GM18858 (cell line): ENCODE measurements around the gene CST6.
"Not testable (repeated sequence)": the region's sequence is repeated elsewhere in the genome, so short reads cannot be mapped to it uniquely, and the experiment has no call there.

ENCODE experiments used
- ATAC-seq: cut with Tn5 transposase; IDR thresholded peaks from one replicate; pipeline ENCODE4 v1.9.1; 2021; ENCODE audit not compliant: unreplicated experiment

The CST6 gene

DNA sequence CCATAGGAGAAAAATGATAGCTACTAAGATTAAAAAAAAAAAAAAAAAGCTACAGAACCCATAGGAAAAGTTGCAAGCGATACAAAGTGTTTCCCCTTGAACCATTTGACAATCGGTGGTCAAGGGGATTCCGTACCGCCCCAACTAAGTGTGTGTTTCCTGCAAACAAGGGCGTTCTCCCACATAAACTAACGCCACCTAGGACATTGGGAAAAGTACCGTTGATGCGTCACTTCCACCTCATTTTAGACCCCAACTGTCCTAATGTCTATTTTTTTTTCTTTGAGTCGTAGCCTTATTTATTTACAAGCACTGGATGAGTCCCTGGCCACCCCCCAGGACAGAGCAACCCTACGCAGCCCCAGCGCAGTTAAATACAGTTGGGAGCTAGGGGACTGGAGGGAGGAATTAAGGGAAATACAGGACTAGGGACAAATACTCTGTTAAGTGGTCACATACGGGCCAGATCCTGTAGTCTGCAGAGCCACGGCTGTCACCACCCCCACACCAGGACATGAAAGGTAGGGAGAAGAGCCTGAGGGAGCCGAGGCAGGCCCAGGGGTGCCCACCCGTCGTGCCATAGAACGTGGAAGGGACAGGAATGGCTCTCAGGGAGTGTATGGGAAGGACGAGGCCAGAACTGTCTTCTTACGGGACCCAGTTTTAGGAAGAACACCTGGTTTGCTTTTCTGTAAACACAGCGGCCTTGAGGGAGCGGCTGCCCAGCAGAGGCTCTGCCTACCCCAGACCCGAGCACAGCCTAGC lies 28.8 kb upstream of the CST6 start:
- no peak for ATAC-seq

DNA sequence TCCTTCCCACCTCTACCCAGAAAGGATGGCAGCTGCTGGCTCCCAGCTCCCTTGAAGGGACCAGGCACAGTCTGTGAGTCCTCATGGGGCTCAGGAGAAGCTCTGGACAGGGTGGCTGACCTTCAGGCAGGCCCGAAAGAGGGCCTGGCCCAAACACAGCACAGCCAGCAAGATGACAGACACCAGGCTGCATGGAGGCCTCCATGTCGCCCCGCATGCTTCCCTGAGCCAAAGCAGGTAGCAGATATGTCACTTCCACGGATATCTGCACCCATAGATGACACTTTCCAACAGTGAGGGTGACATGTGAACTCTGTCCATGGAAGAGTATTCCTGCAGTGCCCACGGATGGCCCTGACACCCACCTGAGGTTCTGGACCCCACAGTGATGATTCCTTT lies 28.2 kb upstream of the CST6 start:
- ATAC-seq, result no peak

DNA sequence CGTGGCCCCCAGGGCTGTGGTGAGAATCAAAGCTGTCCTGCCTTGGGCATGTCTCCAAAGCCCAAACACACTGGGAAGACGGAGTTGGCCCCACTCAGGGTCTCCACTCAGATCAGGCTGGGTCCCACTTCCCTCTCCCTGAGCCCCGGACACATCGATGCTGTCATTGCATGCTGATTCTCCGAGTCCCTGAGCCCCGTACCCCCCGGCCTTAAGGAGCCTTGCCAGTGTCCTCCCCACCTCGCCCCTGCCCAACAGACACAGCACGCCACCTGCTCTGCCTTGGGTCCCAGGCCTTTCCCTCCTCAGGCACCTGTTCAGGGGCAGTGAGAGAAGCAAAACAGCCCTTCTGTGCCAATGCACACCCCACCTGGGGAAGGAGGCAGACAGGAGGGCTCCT lies 24.5 kb upstream of the CST6 start:
- no peak for ATAC-seq

DNA sequence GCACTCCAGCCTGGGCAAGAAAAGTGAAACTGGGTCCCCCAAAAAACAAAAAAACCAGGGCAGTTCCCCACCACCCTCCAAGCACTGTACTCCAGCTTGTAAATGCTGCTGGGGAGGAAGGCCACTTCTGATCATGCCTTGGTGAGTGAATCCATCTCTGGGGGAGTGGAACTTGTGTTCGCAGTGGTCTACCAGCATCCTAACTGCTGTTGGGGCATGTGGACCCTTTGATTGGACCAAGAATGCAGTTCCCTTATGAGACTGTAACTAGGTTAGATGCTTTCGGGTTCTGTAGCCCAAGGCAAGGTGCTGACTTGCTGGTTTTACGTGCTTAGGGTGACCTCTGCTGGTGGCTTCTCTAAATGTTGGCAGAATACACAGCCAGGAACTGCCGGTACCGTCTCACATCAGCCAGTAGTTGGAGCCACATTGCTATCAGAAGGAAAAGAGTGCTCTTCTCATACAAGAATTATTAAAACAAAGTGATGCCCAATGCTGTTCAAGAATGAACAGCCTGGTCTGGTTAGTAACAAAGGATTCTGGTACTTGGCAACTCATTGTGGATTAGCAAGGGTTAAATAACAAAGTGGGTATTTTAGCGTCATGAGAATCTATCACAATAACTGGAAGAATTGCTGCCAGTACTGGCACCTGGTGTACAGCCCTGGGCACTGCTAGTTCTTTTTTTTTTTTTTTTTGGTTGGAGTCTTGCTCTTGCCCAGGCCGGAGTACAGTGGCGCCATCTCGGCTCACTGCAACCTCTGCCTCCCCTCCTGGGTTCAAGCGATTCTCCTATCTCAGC lies 22.8 kb upstream of the CST6 start:
- ATAC-seq, result peak; percentile 76

DNA sequence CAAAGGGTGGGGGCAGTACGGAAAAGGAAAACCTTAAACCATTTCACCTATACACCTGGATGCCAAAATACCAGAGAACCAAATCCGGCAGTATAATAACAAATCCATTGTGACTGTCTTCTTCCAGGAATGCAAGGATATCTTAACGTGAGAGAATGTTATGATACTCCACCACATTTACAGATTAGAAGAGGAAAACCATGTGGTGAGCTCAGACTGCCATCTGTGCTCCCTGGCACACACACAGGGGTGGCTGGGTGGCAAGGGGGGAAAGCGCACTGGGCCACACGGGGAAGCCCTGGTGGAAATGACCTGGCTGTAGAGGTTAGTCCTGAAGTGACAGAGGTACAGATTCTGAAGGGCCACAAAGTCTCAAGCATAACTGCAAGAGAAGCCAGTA lies 19.8 kb upstream of the CST6 start:
- no peak for ATAC-seq

DNA sequence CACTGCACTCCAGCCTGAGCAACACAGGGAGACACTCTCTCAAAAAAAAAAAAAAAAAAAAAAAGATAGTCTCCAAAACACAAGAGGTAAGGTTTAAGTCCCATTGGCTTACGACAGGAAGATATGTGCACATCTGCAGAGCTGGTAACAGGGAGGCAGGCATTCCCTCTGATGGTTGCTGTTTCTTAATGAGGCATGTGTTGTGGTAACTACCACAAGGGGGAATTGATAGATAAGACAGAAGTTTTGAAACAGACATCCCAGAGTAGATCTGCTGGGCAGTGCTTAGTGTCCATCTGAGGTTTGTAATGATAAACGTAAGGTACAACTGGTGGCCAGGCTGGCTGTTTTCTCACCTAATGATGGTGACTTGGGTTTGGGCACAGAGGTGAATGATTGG lies 14.5 kb upstream of the CST6 start:
- no peak for ATAC-seq

DNA sequence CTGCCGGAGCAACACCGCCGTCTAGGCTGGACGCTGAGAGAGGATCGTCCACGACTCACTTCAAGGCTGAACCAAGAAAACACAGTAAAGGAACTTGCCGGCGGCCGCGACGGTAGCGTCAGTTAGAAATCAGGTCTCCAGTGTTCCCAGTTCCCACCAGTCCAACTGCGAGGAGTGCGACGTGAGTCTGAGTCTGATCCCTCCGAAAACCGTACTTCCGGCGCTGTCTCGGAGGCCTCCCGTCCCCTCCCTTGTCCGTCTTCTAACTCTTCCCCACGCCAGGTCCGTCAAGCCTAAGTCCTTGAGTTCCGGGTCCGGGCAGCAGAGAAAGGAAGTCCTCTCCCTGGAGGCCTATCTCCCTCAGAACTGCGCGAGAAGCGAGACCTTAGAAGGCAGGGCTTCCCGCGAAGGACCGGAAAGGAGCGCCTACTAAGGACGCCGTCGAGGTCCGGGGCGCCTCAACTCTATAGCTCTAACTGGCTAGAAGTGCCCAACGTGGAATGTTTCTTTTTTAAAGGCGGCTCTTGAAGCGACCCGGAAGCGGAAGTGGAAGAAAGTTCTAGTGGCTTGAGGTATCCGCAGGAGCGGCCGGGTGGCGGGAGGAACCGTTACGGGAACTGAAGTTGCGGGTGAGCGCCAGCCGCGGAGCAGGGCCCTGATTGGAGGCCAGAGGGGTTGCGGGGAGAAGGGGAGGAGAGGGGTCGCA lies 9.7 kb upstream of the CST6 start, which contains the start of the genes BANF1 and EIF1AD:
TSS of gene BANF1 (plus strand) at position 562 of the 706 bp plus-strand sequence. CDS start 748 bp downstream, outside the sequence.
TSS of gene EIF1AD (minus strand) at position 216 of the 706 bp plus-strand sequence. CDS start 1,768 bp downstream, outside the sequence.
- peak; percentile 70 for ATAC-seq

DNA sequence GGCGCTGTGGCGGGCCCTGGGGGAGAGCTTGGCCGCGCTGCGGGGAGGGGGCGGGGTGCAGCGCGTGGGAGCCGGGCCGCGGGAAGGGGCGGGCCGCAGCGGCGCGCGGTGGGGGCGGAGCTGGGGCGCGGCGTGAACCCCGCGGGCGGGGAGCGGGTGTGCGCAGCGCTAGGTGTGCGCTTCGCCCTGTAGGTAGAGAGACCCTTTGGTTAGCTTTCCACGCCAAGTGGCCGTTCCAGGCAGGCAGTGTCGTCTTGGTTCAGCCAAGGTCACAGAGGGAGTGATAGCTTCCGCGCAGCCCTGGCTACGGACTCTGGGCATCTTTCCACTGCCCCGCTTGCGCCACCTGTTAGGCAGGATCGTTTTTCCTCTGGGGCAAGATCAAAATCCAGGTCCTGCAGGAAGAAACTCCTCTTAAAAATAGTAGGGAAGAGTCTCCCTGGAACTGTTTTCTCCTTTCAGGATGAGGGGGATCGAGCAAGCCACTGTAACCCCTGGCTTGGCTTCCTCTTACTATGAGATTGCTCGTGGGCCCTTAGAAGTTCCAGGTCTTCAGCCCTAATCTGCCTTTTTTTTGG lies 9.1 kb upstream of the CST6 start:
- ATAC-seq, result peak; percentile 15

DNA sequence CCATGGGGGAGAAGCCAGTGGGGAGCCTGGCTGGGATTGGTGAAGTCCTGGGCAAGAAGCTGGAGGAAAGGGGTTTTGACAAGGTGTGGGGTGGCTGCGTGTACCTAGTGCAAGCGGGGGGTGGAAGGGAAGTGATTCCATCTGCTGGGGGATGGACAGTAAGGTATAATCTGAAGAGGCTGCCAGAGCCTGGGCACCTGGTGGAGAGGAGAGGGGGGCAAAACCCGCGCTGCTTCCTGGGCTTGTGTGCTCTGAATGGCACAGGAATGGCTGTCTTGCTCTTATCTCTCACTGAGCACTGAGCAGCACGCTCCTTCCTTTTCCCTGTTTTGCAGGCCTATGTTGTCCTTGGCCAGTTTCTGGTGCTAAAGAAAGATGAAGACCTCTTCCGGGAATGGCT lies 8.5 kb upstream of the CST6 start:
- ATAC-seq, result no peak

DNA sequence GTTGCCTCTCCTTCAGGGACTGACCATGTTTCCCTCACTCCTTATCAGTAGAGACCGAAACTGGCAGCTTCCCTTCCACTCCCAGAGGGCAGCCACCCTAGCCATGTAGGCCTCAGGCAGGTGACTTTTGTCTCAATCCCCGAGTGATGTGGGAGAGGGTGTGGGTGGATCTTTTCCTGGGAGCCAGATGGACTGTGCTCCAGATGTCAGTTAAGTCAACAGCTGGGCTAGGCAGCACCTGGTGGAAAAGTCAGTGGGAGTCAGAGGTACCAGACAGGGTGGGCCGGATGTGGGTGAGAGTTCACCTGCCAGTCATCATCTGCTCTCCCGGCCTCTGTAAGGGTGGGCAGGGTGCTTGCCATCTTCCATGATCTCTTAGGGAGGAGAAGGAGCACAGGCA lies 7.6 kb upstream of the CST6 start:
- no peak for ATAC-seq

DNA sequence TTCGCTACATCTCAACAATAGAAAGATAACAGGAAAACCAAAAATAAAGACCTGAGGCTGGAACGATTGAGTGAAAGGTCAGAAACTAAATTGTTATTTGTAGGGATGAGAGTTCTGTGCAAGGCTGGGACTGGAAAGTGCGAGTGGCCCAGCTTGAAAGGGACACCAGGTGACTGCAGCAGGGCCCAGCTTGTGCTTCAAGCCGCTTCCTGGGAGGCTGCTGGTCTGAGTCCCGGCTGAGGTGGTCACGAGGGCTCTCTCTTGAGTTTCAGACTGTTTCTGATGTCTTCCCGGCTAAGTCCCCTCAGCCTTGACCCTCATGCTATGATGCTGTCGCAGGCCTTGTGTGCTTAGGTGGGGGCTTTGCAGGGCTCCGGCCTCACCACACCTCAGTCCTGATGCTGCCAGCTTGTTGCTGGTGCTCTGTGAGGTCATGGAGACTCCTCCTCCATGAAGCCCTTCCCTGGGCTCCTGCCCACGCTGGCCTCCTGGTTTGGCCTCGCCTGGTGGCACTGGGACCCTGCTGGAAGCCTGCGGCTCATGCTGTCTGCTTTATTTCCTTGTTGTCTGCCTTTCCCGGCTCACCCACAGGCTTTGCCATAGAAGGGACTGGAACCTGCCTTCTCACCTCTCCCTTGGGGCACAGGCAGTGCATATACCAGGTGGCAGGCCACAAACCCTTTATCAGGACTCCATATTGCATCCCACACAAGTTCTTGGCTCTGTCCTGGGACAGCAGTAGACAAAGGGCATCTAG lies 5.5 kb upstream of the CST6 start:
- no peak for ATAC-seq

DNA sequence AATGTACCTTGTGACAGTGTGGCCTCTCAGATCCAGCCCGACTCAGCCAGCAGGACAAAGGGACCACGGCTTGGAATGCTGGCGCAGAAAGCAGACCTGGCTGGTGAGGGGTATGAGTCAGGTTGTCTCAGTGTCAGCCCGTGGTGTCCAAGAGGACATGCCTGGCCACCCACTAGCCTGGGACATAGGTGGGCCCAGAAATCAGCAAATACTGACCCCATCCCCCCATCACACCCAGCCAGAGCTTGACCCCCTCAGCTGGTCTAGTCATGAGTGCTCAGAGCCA lies 5.0 kb upstream of the CST6 start:
- ATAC-seq, result no peak

DNA sequence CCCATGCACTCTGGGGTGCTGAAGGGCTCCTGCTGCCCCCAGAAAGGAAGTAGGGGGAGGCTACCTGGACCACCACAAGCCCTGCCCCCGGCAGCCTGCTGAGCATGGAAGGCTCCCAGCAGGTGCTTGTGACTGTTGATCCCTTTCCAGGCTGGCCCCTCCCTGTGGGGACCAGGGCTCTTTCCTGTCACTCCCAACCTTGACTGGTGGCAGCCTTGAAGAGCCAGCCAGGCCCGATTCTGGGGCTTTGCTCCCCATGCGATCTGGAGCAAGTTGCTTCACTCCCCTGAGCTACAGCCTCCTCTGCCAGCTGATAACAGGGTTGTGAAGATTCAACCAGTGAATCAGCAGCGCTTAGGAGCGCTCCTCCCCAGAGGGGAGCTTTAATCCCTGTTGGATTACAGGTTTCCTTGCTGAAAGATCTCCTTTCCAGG lies 4.6 kb upstream of the CST6 start:
- no peak for ATAC-seq

DNA sequence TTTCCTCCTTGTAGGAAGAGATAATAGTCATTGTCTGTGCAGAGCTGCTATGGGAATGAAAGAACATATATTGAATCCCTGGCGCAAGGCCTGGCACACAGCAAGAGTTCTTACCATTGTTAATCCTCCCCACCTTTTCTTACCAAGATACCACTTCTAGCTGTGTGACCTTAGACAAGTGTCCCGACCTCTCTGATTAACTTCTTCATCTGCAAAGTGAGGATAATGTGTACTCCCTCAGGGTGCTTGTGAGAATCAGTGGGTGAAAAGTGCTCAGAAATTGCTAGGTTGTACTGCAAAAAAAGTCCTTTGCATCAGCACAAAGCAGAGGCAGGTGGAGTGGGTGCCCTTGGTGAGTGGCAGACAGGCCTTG lies 3.7 kb upstream of the CST6 start:
- no peak for ATAC-seq

DNA sequence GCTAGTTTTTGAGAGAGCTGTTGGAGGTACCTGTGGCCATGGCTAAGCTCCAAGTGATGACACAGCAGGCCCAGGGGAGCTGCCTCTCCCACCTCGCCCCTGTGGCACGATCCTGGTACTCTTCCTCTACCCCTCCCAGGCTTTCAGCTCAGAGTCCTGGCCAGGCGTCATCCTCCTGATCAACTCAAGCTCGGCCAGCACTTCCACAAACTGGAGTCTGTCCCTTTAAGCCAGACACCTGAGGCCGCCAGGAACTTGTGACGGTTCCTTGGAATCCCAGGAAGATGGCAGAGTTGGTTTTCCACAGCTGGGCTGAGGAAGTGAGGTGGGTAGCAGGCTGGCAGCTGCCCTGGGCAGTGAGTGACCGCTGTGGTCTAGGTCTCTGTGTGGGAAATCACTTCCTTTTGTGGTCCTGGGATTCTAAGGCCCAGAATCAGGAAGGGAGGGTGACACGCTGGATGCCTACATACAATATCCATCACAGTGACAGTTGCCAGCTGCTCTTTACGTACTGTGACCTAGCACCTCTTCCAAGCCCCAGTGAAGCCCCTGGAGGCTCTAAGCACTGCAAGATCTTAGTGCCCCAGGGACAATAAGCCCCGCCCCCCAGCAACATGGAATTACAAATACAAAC lies 3.2 kb upstream of the CST6 start:
- ATAC-seq, result no peak

DNA sequence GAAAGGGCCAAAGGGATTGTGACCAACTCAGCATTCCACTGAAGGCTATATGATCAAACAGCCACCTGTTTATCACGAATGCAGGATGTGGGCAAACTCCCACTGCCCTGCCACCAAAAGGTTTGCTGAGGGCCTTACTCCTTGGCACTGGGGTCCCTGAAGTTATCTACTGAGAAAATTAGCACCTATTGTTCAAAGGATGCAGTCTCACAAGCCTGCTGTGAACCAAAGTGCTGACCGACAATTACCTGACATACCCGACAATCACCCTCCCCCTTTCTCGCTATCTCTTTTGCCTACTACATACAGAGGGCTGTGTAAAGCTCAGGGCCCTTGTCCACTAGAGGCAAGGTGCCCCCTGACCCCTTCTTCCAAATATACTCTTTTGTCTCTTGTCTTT lies 1.8 kb upstream of the CST6 start:
- ATAC-seq, result not testable (repeated sequence)

DNA sequence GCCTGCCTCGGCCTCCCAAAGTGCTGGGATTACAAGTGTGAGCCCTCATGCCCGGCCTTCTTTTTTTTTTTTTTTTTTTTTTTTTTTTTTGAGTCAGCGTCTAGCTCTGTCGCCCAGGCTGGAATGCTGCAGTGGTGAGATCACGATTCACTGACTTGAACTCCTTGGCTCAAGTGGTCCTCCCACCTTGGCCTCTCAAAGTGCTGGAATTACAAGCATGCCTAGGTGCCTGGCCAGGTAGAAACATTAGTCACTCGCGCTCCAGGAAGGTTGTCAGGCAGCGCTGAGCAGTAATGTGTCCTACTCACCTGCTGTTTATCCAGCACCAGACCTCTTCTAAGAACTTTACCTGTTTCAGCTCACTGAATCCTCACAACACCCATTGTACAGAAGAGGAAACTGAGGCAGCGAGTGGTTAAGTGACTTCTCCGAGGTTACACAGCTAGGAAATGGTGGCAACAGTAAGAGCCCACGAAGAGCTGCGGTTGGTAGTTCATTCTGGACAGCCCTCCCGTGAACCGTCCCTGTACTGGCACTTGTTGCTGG lies 496 bp upstream of the CST6 start:
- no peak for ATAC-seq

DNA sequence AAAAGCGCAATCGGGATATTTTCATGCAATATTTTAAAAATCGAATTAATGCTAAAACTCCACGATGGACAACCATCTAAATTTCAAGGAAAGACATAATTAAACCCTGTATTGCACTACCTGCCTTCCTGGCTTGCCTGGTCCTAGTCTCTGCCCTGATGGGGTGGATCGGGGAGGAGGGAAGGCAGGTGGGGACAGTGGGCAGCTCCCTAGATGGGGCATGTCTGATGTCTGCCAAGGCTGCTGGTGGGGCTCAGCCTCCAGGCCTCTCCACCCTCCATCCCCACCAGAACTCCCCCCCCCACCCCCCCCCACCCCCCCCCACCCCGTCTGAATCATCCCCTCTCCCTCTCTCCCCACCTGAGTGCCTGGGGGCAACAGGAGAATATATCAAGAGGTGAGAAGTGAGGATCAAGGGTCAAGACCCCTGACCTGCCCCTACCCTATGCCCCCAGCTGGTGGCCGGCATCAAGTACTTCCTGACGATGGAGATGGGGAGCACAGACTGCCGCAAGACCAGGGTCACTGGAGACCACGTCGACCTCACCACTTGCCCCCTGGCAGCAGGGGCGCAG lies 650 bp downstream of the CST6 start:
- ATAC-seq, result no peak

DNA sequence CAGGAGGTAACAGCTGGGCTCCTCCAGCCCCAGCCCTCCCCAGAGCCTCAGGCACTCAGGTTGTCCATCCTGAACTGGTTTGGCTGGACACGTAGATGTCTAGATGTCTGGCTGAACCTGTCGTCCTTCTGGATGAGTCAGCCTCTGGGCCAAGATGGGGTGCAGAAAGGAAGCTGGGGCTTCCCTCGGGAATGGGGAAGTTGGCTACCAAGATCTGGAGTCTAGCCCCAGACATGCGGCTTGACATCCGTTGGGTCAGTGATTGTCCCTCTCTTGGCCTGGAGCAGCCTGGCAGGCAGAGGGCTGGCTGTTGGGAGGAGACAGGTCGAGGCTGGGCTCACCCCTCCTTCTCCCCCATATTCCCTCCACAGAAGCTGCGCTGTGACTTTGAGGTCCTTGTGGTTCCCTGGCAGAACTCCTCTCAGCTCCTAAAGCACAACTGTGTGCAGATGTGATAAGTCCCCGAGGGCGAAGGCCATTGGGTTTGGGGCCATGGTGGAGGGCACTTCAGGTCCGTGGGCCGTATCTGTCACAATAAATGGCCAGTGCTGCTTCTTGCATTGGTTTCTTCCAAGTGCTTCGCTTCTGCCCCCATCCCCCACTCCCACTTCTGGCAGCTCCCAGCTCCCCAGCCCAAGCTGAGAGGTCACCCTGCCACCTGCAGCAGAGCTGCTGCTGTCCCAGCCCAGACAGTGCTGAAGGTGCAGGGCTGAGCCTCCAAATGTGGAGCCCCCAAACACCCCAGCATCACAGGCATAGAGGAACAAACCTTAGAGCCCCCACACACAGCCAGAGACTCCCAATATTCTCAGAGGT lies 1.3 kb downstream of the CST6 start:
- ATAC-seq, result no peak
